ENCODE measurements around the gene UQCR10. TPM values are rescaled to one million over a fixed set of nuclear protein-coding genes. Genes with fewer than 3 reads are reported as not detected.
A peak's percentile ranks its signal among the peaks of the same experiment; 100 is the strongest.

Gene UQCR10
- total and polyA plus RNA-seq, 8 donors: 23.9 to 103 (median 32.6) TPM

DNA sequence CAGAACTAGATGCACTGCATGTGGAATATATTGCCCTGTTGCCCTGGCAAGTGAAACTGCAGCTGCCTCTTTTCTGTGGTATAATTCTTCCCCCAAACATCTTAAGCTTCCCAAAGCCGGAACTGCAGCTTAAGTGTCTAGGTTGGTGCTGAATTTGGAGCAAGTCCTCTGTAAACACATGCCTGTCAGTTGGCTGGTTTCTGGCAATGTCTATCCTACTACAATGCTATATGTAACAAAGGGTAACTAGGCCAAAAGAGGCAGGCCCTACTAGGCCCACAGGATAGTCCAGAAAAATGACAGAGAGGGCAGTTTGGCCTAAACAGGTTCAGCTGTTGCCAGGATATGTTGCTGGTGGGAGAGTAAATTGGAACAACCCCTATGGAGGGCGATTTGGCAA lies 43.0 kb downstream of the UQCR10 start:
- Histone ChIP-seq H3K27ac (no peak overlapping the region), H3K36me3 (peaks cover 0 to 63% (median 24%) of the 10 kb centered on the region in 3 donors), H3K4me3 (no peak overlapping the region), H3K9me3 (no peaks in the 10 kb centered on the region), H3K27me3 (no peaks in the 10 kb centered on the region), H3K4me1 (no peaks in the 10 kb centered on the region)
- intact Hi-C loops (cut with DNase I): no loop called here
- ATAC-seq (no peak), FAIRE-seq (no peak), DNase-seq (no peak)
- no peak for TF ChIP-seq CTCF (IDR thresholded peaks at IDR 0.05)
- 67 to 71% methylated on average over 2 of the region's 2 CpGs for WGBS, 2 donors

- FAIRE-seq (no peak), DNase-seq (no peak), ATAC-seq (peak in 1 of 4 donors; percentile 61)
- H3K27me3 ChIP-seq: no peaks in the 10 kb centered on the region
- intact Hi-C loops (cut with DNase I): no loop called here
- H3K4me1 ChIP-seq: no peaks in the 10 kb centered on the region
- H3K4me3 ChIP-seq: no peak overlapping the region
- H3K27ac ChIP-seq: no peak overlapping the region
- no peak for TF ChIP-seq CTCF (IDR thresholded peaks at IDR 0.05)
- H3K9me3 ChIP-seq: no peaks in the 10 kb centered on the region
- WGBS, 2 donors: 61 to 63% methylated on average over 2 of the region's 2 CpGs
- H3K36me3 ChIP-seq: peaks cover 0 to 51% (median 19%) of the 10 kb centered on the region in 3 donors
Observed at GRCh38 chr22:29811377-29811776, 44.2 kb downstream of the UQCR10 start.

DNA sequence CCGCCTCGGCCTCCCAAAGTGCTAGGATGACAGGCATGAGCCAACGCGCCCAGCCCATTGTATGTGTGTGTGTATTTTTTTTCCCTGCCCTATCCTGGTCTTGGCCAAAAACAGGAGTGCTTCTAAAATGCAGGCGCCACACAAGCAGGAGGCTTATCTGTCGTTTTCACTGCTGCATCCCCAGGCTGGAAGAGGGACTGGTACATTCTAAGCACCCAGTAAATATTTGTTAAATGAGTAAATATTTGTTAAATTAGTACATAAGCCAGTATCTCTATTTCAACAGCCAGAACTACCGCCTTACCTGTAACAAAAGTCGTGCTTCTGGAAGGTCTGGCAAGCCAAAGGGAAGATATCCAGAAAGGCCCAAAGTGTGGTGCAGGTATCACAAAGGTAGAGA lies 46.0 kb downstream of the UQCR10 start:
- TF ChIP-seq CTCF (IDR thresholded peaks at IDR 0.05): no peak
- Histone ChIP-seq H3K27me3 (no peaks in the 10 kb centered on the region), H3K27ac (no peak overlapping the region), H3K36me3 (peaks cover 0 to 42% (median 11%) of the 10 kb centered on the region in 3 donors), H3K9me3 (no peaks in the 10 kb centered on the region), H3K4me3 (no peak overlapping the region), H3K4me1 (no peaks in the 10 kb centered on the region)
- ATAC-seq (no peak), FAIRE-seq (no peak), DNase-seq (no peak)
- intact Hi-C loops (cut with DNase I): no loop called here
- 70 to 71% methylated on average over 8 of the region's 8 CpGs for WGBS, 2 donors

DNA sequence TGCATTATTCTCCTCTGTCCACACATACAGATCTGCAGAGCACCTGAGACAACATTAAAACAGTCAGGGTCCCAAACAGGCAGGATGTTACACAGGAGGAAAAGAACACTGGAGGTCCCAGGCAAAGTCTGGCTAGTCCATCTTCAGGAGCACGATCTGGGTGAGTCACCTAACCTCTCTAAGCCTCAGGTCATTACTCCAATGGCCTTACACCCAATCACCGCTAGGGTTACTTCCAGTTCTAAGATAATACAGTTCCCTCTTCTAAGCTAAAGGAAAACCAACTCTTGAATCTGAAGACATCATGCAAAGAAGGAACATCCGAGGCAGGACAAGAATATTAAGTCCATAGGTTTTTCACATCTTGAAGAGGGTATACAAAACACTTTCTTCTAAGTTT lies 46.4 kb downstream of the UQCR10 start:
- H3K27ac ChIP-seq: no peak overlapping the region
- H3K4me1 ChIP-seq: no peaks in the 10 kb centered on the region
- peaks cover 0 to 38% (median 11%) of the 10 kb centered on the region in 3 donors for H3K36me3 ChIP-seq
- no peaks in the 10 kb centered on the region for H3K27me3 ChIP-seq
- DNase-seq (no peak), FAIRE-seq (no peak), ATAC-seq (peak in 1 of 4 donors; percentile 20)
- 73 to 77% methylated on average over 3 of the region's 3 CpGs for WGBS, 2 donors
- H3K4me3 ChIP-seq: no peak overlapping the region
- TF ChIP-seq CTCF (IDR thresholded peaks at IDR 0.05): no peak
- H3K9me3 ChIP-seq: no peaks in the 10 kb centered on the region
- intact Hi-C loops (cut with DNase I): no loop called here

GRCh38 chr22:29814003-29814402 lies 46.8 kb downstream of the UQCR10 start:
- H3K9me3 ChIP-seq: no peaks in the 10 kb centered on the region
- TF ChIP-seq CTCF (IDR thresholded peaks at IDR 0.05): no peak
- H3K27me3 ChIP-seq: no peaks in the 10 kb centered on the region
- H3K27ac ChIP-seq: no peak overlapping the region
- no peak for FAIRE-seq
- H3K36me3 ChIP-seq: peaks cover 0 to 38% (median 11%) of the 10 kb centered on the region in 3 donors
- intact Hi-C loops (cut with DNase I): no loop called here
- no peaks in the 10 kb centered on the region for H3K4me1 ChIP-seq
- no peak for ATAC-seq
- 81 to 83% methylated on average over 5 of the region's 5 CpGs for WGBS, 2 donors
- H3K4me3 ChIP-seq: no peak overlapping the region
- no peak for DNase-seq

Data from pancreas (tissue), 10 donors.